ENCODE measurements around the gene KCNB1. TPM values are rescaled to one million over a fixed set of nuclear protein-coding genes. Genes with fewer than 3 reads are reported as not detected.
A peak's percentile ranks its signal among the peaks of the same experiment; 100 is the strongest.

KCNB1 gene
- total and polyA plus RNA-seq, 2 experiments from 2014 or later = 0.11 to 0.13 TPM

- H2AFZ ChIP-seq = no peak overlapping the region
- peaks cover 42% of the 10 kb centered on the region for H3F3A ChIP-seq (ENCODE audit: insufficient read depth)
- no peaks in the 10 kb centered on the region for H3K9me3 ChIP-seq (ENCODE audit: low read depth)
- H3K27ac ChIP-seq = no peak overlapping the region
- DNase-seq = peak; percentile 67
- H3K36me3 ChIP-seq (ENCODE audit: low read depth) = peaks cover 25% of the 10 kb centered on the region
- no peak overlapping the region for H3K9ac ChIP-seq
- H4K20me1 ChIP-seq (ENCODE audit: insufficient read depth) = no peaks in the 10 kb centered on the region
- H3K79me2 ChIP-seq (ENCODE audit: insufficient read depth) = no peaks in the 10 kb centered on the region
- TF ChIP-seq EZH2 (IDR thresholded peaks at IDR 0.05; ENCODE audit: insufficient read depth, poor library complexity, severe bottlenecking) (no peak), EZH2phosphoT487 (IDR thresholded peaks at IDR 0.05; ENCODE audit: insufficient read depth, low read depth) (no peak)
- H3K9me2 ChIP-seq (ENCODE audit: insufficient read depth) = 0 out of 2 replicates have a peak, but pooled peaks cover 6% of the 10 kb centered on the region
- peaks cover 21% of the 10 kb centered on the region for H3K4me1 ChIP-seq (ENCODE audit: insufficient read depth)
- in situ Hi-C loops (cut with MboI) = loop anchor here (10.0 kb wide), 1 partner anchor 174 kb away; no protein-coding TSS in a partner anchor
- H3K4me2 ChIP-seq (ENCODE audit: unreplicated experiment) = no peak overlapping the region
- 61 to 66% methylated on average over 14 of the region's 14 CpGs for WGBS, 2 experiments (ENCODE audit: low coverage in 1 of 2, low lambda C conversion rate in 2 of 2, missing lambda C conversion rate in 2 of 2)
- H3K27me3 ChIP-seq (replicated peaks; ENCODE audit: insufficient read depth) = no peaks in the 10 kb centered on the region
- H3K4me3 ChIP-seq = no peak overlapping the region
Measured at GRCh38 chr20:49508435-49509199, 26.1 kb upstream of the KCNB1 start.

GRCh38 chr20:49507741-49508434 is 25.4 kb upstream of the KCNB1 start:
- peaks cover 43% of the 10 kb centered on the region for H3F3A ChIP-seq (ENCODE audit: insufficient read depth)
- peaks cover 25% of the 10 kb centered on the region for H3K36me3 ChIP-seq (ENCODE audit: low read depth)
- H3K79me2 ChIP-seq (ENCODE audit: insufficient read depth) = no peaks in the 10 kb centered on the region
- DNase-seq = no peak
- H2AFZ ChIP-seq = no peak overlapping the region
- 81 to 84% methylated on average over 21 of the region's 21 CpGs for WGBS, 2 experiments (ENCODE audit: low coverage in 1 of 2, low lambda C conversion rate in 2 of 2, missing lambda C conversion rate in 2 of 2)
- H3K27me3 ChIP-seq (replicated peaks; ENCODE audit: insufficient read depth) = no peaks in the 10 kb centered on the region
- peaks cover 21% of the 10 kb centered on the region for H3K4me1 ChIP-seq (ENCODE audit: insufficient read depth)
- H3K9me2 ChIP-seq (ENCODE audit: insufficient read depth) = 0 out of 2 replicates have a peak, but pooled peaks cover 6% of the 10 kb centered on the region
- H3K27ac ChIP-seq = no peak overlapping the region
- H3K9ac ChIP-seq = no peak overlapping the region
- H3K4me3 ChIP-seq = no peak overlapping the region
- no peaks in the 10 kb centered on the region for H4K20me1 ChIP-seq (ENCODE audit: insufficient read depth)
- H3K9me3 ChIP-seq (ENCODE audit: low read depth) = no peaks in the 10 kb centered on the region
- no peak for TF ChIP-seq EZH2 (IDR thresholded peaks at IDR 0.05; ENCODE audit: insufficient read depth, poor library complexity, severe bottlenecking)
- no peak for TF ChIP-seq EZH2phosphoT487 (IDR thresholded peaks at IDR 0.05; ENCODE audit: insufficient read depth, low read depth)
- H3K4me2 ChIP-seq (ENCODE audit: unreplicated experiment) = no peak overlapping the region
- in situ Hi-C loops (cut with MboI) = loop anchor here (10.0 kb wide), 1 partner anchor 173 kb away; no protein-coding TSS in a partner anchor

DNA sequence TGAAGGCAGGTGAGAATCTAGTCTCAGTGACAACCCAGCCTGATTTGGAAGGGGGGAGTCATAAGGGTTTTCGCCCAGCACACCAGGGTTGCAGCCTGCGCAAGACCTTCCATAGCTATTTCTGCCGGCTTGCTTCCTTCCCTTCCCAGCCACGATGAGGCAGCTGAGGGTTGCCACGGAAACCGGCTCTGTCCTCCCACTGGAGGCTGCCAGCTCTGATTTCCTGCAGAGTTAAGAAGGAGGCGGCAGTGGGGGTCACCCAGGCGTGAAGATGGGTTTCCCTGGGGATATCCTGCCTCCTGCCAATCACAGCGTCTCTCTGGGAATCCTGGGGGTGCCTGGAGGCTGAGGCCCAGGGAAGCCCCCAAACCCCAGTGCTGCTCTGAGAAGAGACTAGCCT is 23.1 kb upstream of the KCNB1 start:
- no peaks in the 10 kb centered on the region for H4K20me1 ChIP-seq (ENCODE audit: insufficient read depth)
- H3K27ac ChIP-seq = no peak overlapping the region
- no peaks in the 10 kb centered on the region for H3K79me2 ChIP-seq (ENCODE audit: insufficient read depth)
- no peak overlapping the region for H2AFZ ChIP-seq
- H3K36me3 ChIP-seq (ENCODE audit: low read depth) = peaks cover 25% of the 10 kb centered on the region
- no peaks in the 10 kb centered on the region for H3K9me2 ChIP-seq (ENCODE audit: insufficient read depth)
- DNase-seq = peak; percentile 62
- TF ChIP-seq EZH2 (IDR thresholded peaks at IDR 0.05; ENCODE audit: insufficient read depth, poor library complexity, severe bottlenecking) (no peak), EZH2phosphoT487 (IDR thresholded peaks at IDR 0.05; ENCODE audit: insufficient read depth, low read depth) (no peak)
- 69 to 71% methylated on average over 9 of the region's 9 CpGs for WGBS, 2 experiments (ENCODE audit: low coverage in 1 of 2, low lambda C conversion rate in 2 of 2, missing lambda C conversion rate in 2 of 2)
- no peaks in the 10 kb centered on the region for H3K27me3 ChIP-seq (replicated peaks; ENCODE audit: insufficient read depth)
- in situ Hi-C loops (cut with MboI) = loop anchor here (10.0 kb wide), 1 partner anchor 171 kb away; no protein-coding TSS in a partner anchor
- no peaks in the 10 kb centered on the region for H3K9me3 ChIP-seq (ENCODE audit: low read depth)
- peaks cover 8% of the 10 kb centered on the region for H3K4me1 ChIP-seq (ENCODE audit: insufficient read depth)
- no peak overlapping the region for H3K4me2 ChIP-seq (ENCODE audit: unreplicated experiment)
- peaks cover 41% of the 10 kb centered on the region for H3F3A ChIP-seq (ENCODE audit: insufficient read depth)
- H3K9ac ChIP-seq = no peak overlapping the region
- no peak overlapping the region for H3K4me3 ChIP-seq

DNA sequence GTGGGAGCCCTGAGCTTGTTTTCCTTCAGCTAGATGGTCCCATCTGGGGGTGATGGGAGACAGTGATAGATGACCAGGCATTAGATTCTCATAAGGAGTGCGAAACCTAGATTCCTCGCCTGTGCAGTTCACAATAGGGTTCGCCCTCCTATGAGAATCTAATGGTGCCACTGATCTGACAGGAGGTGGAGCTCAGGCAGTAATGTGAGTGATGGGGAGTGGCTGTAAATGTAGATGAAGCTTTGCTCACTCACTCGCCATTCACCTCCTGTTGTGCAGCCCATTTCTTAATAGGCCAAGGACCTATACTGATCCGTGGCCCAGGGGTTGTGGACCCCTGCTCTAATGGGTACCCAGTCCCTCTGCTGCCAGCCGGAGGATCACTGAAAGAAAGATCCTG is 20.7 kb upstream of the KCNB1 start:
- in situ Hi-C loops (cut with MboI) = loop anchor here (10.0 kb wide), 1 partner anchor 168 kb away; no protein-coding TSS in a partner anchor
- Histone ChIP-seq H4K20me1 (ENCODE audit: insufficient read depth) (no peaks in the 10 kb centered on the region), H3K9me2 (ENCODE audit: insufficient read depth) (no peaks in the 10 kb centered on the region), H3K4me3 (no peak overlapping the region), H3K27me3 (replicated peaks; ENCODE audit: insufficient read depth) (0 out of 2 replicates have a peak, but pooled peaks cover 5% of the 10 kb centered on the region), H3K36me3 (ENCODE audit: low read depth) (peaks cover 17% of the 10 kb centered on the region; the same call in 1 of the 2 replicates), H3K9me3 (ENCODE audit: low read depth) (no peaks in the 10 kb centered on the region), H3K79me2 (ENCODE audit: insufficient read depth) (no peaks in the 10 kb centered on the region), H3K9ac (no peak overlapping the region), H3F3A (ENCODE audit: insufficient read depth) (peaks cover 32% of the 10 kb centered on the region), H3K4me2 (ENCODE audit: unreplicated experiment) (no peak overlapping the region), H2AFZ (no peak overlapping the region), H3K4me1 (ENCODE audit: insufficient read depth) (no peaks in the 10 kb centered on the region), H3K27ac (no peak overlapping the region)
- no peak for DNase-seq
- no peak for TF ChIP-seq EZH2phosphoT487 (IDR thresholded peaks at IDR 0.05; ENCODE audit: insufficient read depth, low read depth)
- 82 to 83% methylated on average over 6 of the region's 6 CpGs for WGBS, 2 experiments (ENCODE audit: low coverage in 1 of 2, low lambda C conversion rate in 2 of 2, missing lambda C conversion rate in 2 of 2)
